Gastrocnemius medialis (tissue), 4 donors: ENCODE results near the gene SAMMSON.

Experiments used
- POLR2A ChIP-seq, 2 donors: fragments of 450-650 bp; IDR thresholded peaks; one replicate each; pipeline ENCODE4 v1.6.1; 2017; ENCODE audit warnings: antibody characterized with exemption in 2 of 2, mild to moderate bottlenecking in 2 of 2, moderate library complexity in 2 of 2
- TF ChIP-seq, protein P1 (sequence below), 5 experiments: fragments of 450-650 bp in 3 of 5; fragments of 200-600 bp in 2 of 5; sonication (generic) in 2 of 5; IDR thresholded peaks in 4 of 5; conservative IDR thresholded peaks in 1 of 5; 1 replicate in 4 of 5; 2 replicates in 1 of 5; pipeline ENCODE4 v1.5.1; 2016 to 2019; ENCODE audit warnings: antibody characterized with exemption in 5 of 5, mild to moderate bottlenecking in 3 of 5, moderate library complexity in 3 of 5

DNA sequence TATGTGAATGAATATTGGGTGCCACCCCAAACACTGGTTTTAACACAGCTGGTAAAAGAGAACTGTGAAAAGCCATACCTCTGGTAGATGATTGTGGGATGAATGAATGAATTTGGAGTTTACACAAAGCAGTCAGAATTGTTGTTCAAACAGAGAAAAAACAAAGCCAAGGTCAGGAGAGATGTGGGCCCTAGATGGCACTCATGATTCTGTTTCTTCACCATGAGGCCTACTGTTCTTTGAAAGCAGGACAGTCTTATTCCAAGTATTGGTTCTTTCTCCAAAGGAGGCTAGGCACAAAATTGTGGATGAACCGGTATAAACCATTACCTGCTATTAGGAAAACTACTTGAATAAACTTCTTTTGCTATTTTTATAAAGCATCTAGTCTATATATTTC lies 97.6 kb downstream of the SAMMSON start:
- TF ChIP-seq, protein P1, sequence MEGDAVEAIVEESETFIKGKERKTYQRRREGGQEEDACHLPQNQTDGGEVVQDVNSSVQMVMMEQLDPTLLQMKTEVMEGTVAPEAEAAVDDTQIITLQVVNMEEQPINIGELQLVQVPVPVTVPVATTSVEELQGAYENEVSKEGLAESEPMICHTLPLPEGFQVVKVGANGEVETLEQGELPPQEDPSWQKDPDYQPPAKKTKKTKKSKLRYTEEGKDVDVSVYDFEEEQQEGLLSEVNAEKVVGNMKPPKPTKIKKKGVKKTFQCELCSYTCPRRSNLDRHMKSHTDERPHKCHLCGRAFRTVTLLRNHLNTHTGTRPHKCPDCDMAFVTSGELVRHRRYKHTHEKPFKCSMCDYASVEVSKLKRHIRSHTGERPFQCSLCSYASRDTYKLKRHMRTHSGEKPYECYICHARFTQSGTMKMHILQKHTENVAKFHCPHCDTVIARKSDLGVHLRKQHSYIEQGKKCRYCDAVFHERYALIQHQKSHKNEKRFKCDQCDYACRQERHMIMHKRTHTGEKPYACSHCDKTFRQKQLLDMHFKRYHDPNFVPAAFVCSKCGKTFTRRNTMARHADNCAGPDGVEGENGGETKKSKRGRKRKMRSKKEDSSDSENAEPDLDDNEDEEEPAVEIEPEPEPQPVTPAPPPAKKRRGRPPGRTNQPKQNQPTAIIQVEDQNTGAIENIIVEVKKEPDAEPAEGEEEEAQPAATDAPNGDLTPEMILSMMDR (IDR thresholded peaks at IDR 0.05 in 4 of 5, conservative IDR thresholded peaks at IDR 0.05 in 1 of 5): no peak
- no peak for TF ChIP-seq POLR2A (IDR thresholded peaks at IDR 0.05)
